ENCODE results near the gene AGAP3. TPM values are rescaled to one million over a fixed set of nuclear protein-coding genes. Genes with fewer than 3 reads are reported as not detected.

Gene AGAP3
- total RNA-seq, 2 experiments from 2014 or later: 16.7 to 17.7 TPM

DNA sequence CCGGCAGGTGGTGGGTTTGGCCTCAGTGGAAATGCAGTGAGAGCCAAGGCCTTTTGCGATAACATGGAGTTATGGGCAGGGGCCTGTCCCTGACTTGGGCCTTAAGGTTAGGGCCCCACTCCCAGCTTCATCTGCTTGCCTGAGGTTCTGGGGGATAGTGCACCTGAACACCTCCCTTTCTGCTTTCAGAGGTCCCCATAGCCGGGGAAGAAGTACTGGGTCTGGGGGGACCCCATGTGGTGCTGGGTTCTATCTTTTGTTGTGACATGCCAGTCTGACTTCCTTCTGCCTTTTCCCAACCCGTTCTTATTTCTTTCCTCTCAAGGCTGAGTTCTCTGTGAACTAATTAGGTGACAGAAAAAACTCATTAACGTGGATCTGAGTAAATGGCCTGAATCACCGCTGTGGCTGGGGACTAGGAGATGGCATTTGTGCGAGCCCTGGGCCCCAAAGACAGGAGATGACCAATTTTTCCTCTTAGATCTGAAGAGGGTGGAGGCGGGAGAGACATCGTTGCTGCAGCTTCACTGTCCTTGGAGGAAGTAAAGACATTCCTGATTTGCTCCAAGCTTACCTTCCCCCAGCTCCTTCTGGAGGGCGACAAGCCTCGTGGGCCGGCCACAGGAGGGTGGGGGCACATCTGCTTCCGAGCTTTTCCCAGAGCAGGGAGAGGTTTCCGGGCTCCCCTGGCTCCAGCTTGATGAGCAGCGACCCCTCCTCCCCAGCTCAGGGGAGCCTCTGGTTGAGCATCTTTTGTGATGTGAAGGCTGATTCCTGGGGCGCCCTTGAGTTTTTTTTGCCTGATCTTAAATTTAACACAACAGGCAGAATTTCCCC lies 2.0 kb downstream of the AGAP3 start:
- CTCF ChIA-PET: interaction anchor here (0.7 to 4.8 kb wide), 5 partner anchors 23 to 78 kb away, joined by 3 to 49 read pairs (median 4); partner anchors contain the start of gene ABCB8
- H3K27ac Mint-ChIP-seq: no peak overlapping the region
- no peak for DNase-seq
- peaks cover 9% of the 10 kb centered on the region for H3K27me3 Mint-ChIP-seq (ENCODE audit: low read depth)
- peaks cover 20% of the 10 kb centered on the region for H3K4me1 Mint-ChIP-seq (ENCODE audit: low read depth)
- no peaks in the 10 kb centered on the region for H3K9me3 Mint-ChIP-seq
- H3K4me3 Mint-ChIP-seq: peak overlapping the region; percentile 84
- H3K36me3 Mint-ChIP-seq (ENCODE audit: low read depth): peaks cover 2% of the 10 kb centered on the region
- intact Hi-C loops (cut with micrococcal nuclease): loop anchor here (10.0 kb wide), 2 partner anchors 713 to 1213 kb away; partner anchors contain the start of genes ATP6V0E2 and ZNF775

- Mint-ChIP-seq H3K27me3 (ENCODE audit: low read depth) (peaks cover 9% of the 10 kb centered on the region), H3K27ac (no peak overlapping the region), H3K36me3 (ENCODE audit: low read depth) (peaks cover 2% of the 10 kb centered on the region), H3K9me3 (no peaks in the 10 kb centered on the region), H3K4me1 (ENCODE audit: low read depth) (peaks cover 20% of the 10 kb centered on the region), H3K4me3 (peak overlapping the region; percentile 23)
- DNase-seq: peak; percentile 38
- CTCF ChIA-PET: interaction anchor here (0.8 to 4.8 kb wide), 6 partner anchors 22 to 103 kb away, joined by 3 to 49 read pairs (median 4); partner anchors contain the start of gene ABCB8
- intact Hi-C loops (cut with micrococcal nuclease): loop anchor here (10.0 kb wide), 2 partner anchors 714 to 1214 kb away; partner anchors contain the start of genes ATP6V0E2 and ZNF775
Observed at GRCh38 chr7:151088856-151089699, 2.8 kb downstream of the AGAP3 start.

- no peak overlapping the region for H3K4me3 Mint-ChIP-seq
- no peak for DNase-seq
- H3K9me3 Mint-ChIP-seq: no peaks in the 10 kb centered on the region
- H3K27ac Mint-ChIP-seq: no peak overlapping the region
- H3K4me1 Mint-ChIP-seq (ENCODE audit: low read depth): peaks cover 18% of the 10 kb centered on the region
- intact Hi-C loops (cut with micrococcal nuclease): loop anchor here (10.0 kb wide), 2 partner anchors 715 to 1215 kb away; partner anchors contain the start of genes ATP6V0E2 and ZNF775
- CTCF ChIA-PET: interaction anchor here (0.6 to 4.8 kb wide), 6 partner anchors 12 to 104 kb away, joined by 3 to 49 read pairs (median 4); no protein-coding TSS in a partner anchor
- peaks cover 5% of the 10 kb centered on the region for H3K27me3 Mint-ChIP-seq (ENCODE audit: low read depth)
- peaks cover 2% of the 10 kb centered on the region for H3K36me3 Mint-ChIP-seq (ENCODE audit: low read depth)
Observed at GRCh38 chr7:151089893-151090730, 3.8 kb downstream of the AGAP3 start.

DNA sequence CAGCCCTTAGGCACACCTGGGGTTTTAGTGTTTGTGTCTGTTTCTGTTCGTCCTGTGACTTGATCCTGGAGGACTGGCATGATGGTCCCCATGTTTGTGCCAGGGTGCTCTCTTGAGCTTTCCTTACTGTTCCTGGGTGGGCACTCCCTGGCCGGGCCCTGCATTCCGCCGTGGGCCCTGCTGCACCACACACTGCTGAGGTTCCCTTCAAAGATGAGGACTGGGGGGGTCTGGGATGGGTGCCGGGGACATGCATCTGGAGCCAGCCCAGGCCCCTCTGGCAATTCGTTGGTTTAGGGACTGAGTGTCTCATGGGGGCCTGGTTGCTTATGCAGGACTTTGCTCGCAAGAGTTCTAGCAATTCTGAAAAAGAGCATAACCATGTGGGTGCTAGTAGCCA lies 4.7 kb downstream of the AGAP3 start:
- intact Hi-C loops (cut with micrococcal nuclease): no loop called here
- H3K4me1 Mint-ChIP-seq (ENCODE audit: low read depth): peaks cover 14% of the 10 kb centered on the region
- peaks cover 2% of the 10 kb centered on the region for H3K36me3 Mint-ChIP-seq (ENCODE audit: low read depth)
- H3K4me3 Mint-ChIP-seq: no peak overlapping the region
- no peak overlapping the region for H3K27ac Mint-ChIP-seq
- CTCF ChIA-PET: interaction anchor here (0.6 to 4.8 kb wide), 6 partner anchors 13 to 308 kb away, joined by 3 to 49 read pairs (median 6); no protein-coding TSS in a partner anchor
- H3K27me3 Mint-ChIP-seq (ENCODE audit: low read depth): peaks cover 2% of the 10 kb centered on the region
- no peaks in the 10 kb centered on the region for H3K9me3 Mint-ChIP-seq
- no peak for DNase-seq

DNA sequence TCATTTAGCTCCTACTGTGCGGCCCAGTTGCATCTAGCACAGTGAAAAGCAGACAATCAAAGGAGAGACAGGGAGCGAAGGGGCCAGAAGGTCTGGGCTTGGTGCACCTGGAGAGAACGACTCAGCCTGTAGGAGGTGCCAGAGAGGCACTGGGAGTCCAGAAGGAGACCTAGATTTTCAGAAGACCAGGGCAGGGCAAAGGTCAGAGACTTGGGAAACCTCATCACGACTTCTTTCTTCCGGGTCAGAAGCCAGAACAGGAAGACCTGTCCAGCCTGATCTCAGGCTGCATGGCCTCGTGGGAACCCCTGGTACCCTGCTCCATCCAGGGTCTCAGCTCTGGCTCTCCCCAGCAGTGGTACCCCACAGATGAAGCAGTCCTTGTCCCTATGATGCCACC lies 5.2 kb downstream of the AGAP3 start:
- H3K36me3 Mint-ChIP-seq (ENCODE audit: low read depth): peaks cover 2% of the 10 kb centered on the region
- CTCF ChIA-PET: interaction anchor here (0.6 to 4.8 kb wide), 6 partner anchors 9 to 308 kb away, joined by 3 to 49 read pairs (median 6); partner anchors contain the start of gene TMUB1
- H3K27me3 Mint-ChIP-seq (ENCODE audit: low read depth): peaks cover 2% of the 10 kb centered on the region
- no peak overlapping the region for H3K27ac Mint-ChIP-seq
- no peaks in the 10 kb centered on the region for H3K9me3 Mint-ChIP-seq
- no peak for DNase-seq
- intact Hi-C loops (cut with micrococcal nuclease): no loop called here
- no peak overlapping the region for H3K4me3 Mint-ChIP-seq
- peaks cover 14% of the 10 kb centered on the region for H3K4me1 Mint-ChIP-seq (ENCODE audit: low read depth)

DNA sequence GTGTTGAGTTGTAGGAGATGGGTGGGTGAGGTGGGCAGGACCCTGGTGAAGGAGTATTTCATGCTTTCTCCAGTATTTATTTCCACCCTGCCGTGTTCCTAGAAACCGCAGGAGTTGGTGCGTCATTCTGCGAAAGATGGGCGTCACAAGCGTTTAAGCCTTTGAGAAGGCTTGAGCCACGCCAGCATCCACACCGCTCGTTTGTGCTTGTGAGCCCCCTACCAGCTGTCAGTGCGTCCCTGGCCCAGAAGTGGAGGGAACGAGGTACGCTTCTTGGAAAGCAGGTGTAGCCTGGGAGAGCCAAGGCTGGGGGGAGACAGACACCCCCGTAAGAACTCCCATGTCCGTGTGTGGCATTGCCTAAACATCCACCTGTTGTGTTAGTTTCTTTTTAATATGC lies 5.7 kb downstream of the AGAP3 start:
- no peak overlapping the region for H3K4me3 Mint-ChIP-seq
- intact Hi-C loops (cut with micrococcal nuclease): no loop called here
- peaks cover 14% of the 10 kb centered on the region for H3K4me1 Mint-ChIP-seq (ENCODE audit: low read depth)
- no peak for DNase-seq
- CTCF ChIA-PET: interaction anchor here (1.2 to 4.8 kb wide), 2 partner anchors 9 to 19 kb away, joined by 3 to 49 read pairs; partner anchors contain the start of gene TMUB1
- peaks cover 2% of the 10 kb centered on the region for H3K27me3 Mint-ChIP-seq (ENCODE audit: low read depth)
- H3K36me3 Mint-ChIP-seq (ENCODE audit: low read depth): peaks cover 2% of the 10 kb centered on the region
- H3K9me3 Mint-ChIP-seq: no peaks in the 10 kb centered on the region
- H3K27ac Mint-ChIP-seq: no peak overlapping the region

DNA sequence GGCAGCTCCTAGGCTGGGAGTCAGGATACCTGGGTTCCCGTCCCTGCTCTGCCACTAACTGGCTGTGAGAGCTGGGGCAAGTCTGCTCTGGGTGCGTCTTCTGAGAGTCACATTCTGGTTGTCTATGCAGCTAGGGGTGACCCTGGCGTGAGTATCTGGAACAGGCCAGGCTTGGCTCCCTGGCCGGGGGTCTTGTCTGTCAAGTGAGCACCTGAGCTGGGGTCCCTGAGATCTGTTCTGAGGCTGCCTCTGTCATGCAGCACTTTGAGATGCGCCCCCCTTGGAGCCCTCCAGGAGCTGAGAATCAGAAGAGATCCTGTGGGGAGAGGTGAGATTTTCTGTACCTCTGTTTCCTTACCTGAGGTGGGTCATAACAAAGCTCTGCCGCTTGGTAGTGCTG lies 7.5 kb downstream of the AGAP3 start:
- Mint-ChIP-seq H3K9me3 (no peaks in the 10 kb centered on the region), H3K27me3 (ENCODE audit: low read depth) (peaks cover 2% of the 10 kb centered on the region), H3K4me3 (no peak overlapping the region), H3K27ac (no peak overlapping the region), H3K4me1 (ENCODE audit: low read depth) (peaks cover 7% of the 10 kb centered on the region), H3K36me3 (ENCODE audit: low read depth) (peaks cover 2% of the 10 kb centered on the region)
- no peak for DNase-seq
- intact Hi-C loops (cut with micrococcal nuclease): no loop called here
- CTCF ChIA-PET: interaction anchor here (0.6 to 1.5 kb wide), 6 partner anchors 18 to 305 kb away, joined by 3 to 6 read pairs (median 4); no protein-coding TSS in a partner anchor

GRCh38 chr7:151094675-151095074 lies 8.4 kb downstream of the AGAP3 start:
- Mint-ChIP-seq H3K27ac (no peak overlapping the region), H3K36me3 (ENCODE audit: low read depth) (no peaks in the 10 kb centered on the region), H3K9me3 (no peaks in the 10 kb centered on the region), H3K27me3 (ENCODE audit: low read depth) (no peaks in the 10 kb centered on the region), H3K4me3 (no peak overlapping the region), H3K4me1 (ENCODE audit: low read depth) (peaks cover 3% of the 10 kb centered on the region)
- intact Hi-C loops (cut with micrococcal nuclease): no loop called here
- no peak for DNase-seq
- CTCF ChIA-PET: interaction anchor here (0.8 to 1.5 kb wide), 6 partner anchors 15 to 150 kb away, joined by 3 to 5 read pairs (median 4); no protein-coding TSS in a partner anchor

GRCh38 chr7:151095123-151095797 lies 9.0 kb downstream of the AGAP3 start:
- Mint-ChIP-seq H3K4me3 (no peak overlapping the region), H3K27ac (no peak overlapping the region), H3K36me3 (ENCODE audit: low read depth) (no peaks in the 10 kb centered on the region), H3K4me1 (ENCODE audit: low read depth) (peaks cover 3% of the 10 kb centered on the region), H3K27me3 (ENCODE audit: low read depth) (no peaks in the 10 kb centered on the region), H3K9me3 (no peaks in the 10 kb centered on the region)
- no peak for DNase-seq
- intact Hi-C loops (cut with micrococcal nuclease): no loop called here
- CTCF ChIA-PET: interaction anchor here (0.8 to 1.4 kb wide), 6 partner anchors 10 to 149 kb away, joined by 3 to 5 read pairs (median 4); no protein-coding TSS in a partner anchor

DNA sequence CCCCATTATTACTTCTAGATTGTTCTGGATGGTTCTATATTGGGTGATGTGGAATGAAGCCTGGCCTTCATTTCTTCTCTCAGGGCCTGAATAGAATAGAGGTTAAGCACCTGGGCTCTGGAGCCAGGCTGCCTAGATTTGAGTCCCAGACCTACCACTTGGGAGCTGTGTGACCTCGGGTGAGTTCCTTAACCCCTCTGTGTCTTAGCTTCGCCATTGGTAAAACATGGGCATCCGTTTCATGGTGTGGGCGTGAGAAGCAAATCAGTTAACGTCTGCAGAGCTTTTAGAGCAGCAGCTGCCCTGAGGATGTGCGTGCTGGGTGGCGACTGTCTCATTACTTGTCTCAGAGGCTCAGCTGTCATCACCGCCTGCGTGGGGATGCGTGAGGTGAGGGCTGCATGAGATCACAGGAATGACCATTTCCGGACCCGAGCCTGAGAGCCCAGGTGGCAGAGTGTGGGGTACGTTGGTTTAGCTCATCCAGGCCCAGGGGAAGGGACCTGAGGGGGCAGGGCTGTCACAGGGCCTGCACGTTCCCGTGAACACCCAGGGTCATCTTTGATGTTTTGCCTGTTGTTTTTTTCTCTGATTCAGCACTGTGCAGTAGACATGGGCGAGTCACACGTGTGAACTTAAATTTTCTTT lies 9.7 kb downstream of the AGAP3 start:
- intact Hi-C loops (cut with micrococcal nuclease): no loop called here
- Mint-ChIP-seq H3K4me3 (no peak overlapping the region), H3K36me3 (ENCODE audit: low read depth) (no peaks in the 10 kb centered on the region), H3K4me1 (ENCODE audit: low read depth) (peaks cover 3% of the 10 kb centered on the region), H3K9me3 (no peaks in the 10 kb centered on the region), H3K27me3 (ENCODE audit: low read depth) (no peaks in the 10 kb centered on the region), H3K27ac (no peak overlapping the region)
- DNase-seq: no peak
- CTCF ChIA-PET: interaction anchor here (0.8 to 1.4 kb wide), 3 partner anchors 11 to 76 kb away, joined by 3 to 5 read pairs (median 3); no protein-coding TSS in a partner anchor

All from activated naive CD4-positive, alpha-beta T cell treated with anti-CD3 and anti-CD28 coated beads for 36 hours (primary cell).